ENCODE results near the gene MITF.

- TF ChIP-seq POLR2AphosphoS5 (IDR thresholded peaks at IDR 0.05; ENCODE audit: insufficient read depth in 1 of 2, low read depth in 1 of 2) (no peak), POLR2A (IDR thresholded peaks at IDR 0.05) (no peak)
- TF ChIP-seq, protein P1, sequence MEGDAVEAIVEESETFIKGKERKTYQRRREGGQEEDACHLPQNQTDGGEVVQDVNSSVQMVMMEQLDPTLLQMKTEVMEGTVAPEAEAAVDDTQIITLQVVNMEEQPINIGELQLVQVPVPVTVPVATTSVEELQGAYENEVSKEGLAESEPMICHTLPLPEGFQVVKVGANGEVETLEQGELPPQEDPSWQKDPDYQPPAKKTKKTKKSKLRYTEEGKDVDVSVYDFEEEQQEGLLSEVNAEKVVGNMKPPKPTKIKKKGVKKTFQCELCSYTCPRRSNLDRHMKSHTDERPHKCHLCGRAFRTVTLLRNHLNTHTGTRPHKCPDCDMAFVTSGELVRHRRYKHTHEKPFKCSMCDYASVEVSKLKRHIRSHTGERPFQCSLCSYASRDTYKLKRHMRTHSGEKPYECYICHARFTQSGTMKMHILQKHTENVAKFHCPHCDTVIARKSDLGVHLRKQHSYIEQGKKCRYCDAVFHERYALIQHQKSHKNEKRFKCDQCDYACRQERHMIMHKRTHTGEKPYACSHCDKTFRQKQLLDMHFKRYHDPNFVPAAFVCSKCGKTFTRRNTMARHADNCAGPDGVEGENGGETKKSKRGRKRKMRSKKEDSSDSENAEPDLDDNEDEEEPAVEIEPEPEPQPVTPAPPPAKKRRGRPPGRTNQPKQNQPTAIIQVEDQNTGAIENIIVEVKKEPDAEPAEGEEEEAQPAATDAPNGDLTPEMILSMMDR (IDR thresholded peaks at IDR 0.05): no peak
These were observed 40.5 kb upstream of the MITF start for GRCh38 chr3:69698728-69699127.
